ENCODE data around the gene EPDR1.
"Not testable (repeated sequence)": the region's sequence is repeated elsewhere in the genome, so short reads cannot be mapped to it uniquely, and the experiment has no call there.

Gene EPDR1

DNA sequence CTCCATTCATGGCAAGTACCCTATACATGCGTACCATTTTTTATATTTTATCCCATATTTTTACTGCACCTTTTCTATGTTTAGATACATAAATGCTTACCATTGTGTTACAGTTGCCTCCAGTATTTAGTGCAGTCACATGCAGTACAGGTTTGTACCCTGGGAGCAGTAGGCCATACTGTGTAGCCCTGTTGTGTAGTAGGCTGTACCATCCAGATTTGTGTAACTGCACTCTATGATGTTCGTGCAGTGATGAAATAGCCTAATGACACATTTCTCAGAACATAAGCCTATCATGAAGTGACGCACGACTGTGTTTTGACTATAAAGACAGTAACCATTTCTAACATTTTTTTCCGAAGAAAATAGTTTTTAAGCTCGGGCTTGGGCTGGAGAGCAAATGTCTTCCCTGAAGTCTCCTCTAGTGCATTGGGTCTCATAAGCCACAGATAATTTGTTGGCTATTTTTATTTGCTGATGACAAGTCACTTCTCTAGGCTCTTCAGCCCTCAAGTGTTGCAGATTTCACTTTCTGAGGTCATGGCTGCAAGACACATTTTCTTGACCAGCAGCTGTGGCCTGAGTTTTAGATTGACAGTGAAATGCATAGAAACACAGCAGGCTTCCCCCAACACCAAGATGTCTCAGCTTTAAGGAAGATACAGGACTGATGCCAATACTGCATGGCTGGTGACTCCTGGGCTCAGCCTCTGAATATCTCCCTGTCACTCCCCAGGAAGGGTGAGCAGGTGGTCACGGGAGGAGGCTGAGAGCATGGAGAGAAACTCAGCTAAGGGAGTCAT is 26.9 kb downstream of the EPDR1 start:
- no peaks in the 10 kb centered on the region for H3K36me3 ChIP-seq
- TF ChIP-seq, protein P1, sequence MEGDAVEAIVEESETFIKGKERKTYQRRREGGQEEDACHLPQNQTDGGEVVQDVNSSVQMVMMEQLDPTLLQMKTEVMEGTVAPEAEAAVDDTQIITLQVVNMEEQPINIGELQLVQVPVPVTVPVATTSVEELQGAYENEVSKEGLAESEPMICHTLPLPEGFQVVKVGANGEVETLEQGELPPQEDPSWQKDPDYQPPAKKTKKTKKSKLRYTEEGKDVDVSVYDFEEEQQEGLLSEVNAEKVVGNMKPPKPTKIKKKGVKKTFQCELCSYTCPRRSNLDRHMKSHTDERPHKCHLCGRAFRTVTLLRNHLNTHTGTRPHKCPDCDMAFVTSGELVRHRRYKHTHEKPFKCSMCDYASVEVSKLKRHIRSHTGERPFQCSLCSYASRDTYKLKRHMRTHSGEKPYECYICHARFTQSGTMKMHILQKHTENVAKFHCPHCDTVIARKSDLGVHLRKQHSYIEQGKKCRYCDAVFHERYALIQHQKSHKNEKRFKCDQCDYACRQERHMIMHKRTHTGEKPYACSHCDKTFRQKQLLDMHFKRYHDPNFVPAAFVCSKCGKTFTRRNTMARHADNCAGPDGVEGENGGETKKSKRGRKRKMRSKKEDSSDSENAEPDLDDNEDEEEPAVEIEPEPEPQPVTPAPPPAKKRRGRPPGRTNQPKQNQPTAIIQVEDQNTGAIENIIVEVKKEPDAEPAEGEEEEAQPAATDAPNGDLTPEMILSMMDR (IDR thresholded peaks at IDR 0.05; ENCODE audit: low read depth, low read length), result no peak
- no peaks in the 10 kb centered on the region for H3K9me3 ChIP-seq
- H3K4me3 ChIP-seq (ENCODE audit: low read depth, low read length), result no peak overlapping the region
- H3K4me1 ChIP-seq, result no peaks in the 10 kb centered on the region
- no peak for DNase-seq
- H3K27me3 ChIP-seq, result no peaks in the 10 kb centered on the region

DNA sequence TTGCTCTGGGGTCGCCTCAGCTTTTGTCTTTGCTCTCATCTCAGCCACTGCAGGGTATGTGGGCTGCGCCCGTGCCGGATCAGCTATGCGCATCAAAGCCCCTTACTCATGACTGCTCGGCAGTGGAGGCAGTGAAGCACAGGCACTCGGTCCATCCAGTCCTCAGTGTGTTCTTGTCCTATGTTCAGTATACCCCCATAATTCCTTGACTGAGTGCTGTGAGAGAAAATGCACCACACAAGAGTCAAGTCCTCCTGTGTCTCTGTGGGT is 27.4 kb downstream of the EPDR1 start:
- no peaks in the 10 kb centered on the region for H3K36me3 ChIP-seq
- no peaks in the 10 kb centered on the region for H3K27me3 ChIP-seq
- no peaks in the 10 kb centered on the region for H3K9me3 ChIP-seq
- no peak overlapping the region for H3K4me3 ChIP-seq (ENCODE audit: low read depth, low read length)
- TF ChIP-seq, protein P1 (IDR thresholded peaks at IDR 0.05; ENCODE audit: low read depth, low read length), result no peak
- H3K4me1 ChIP-seq, result no peaks in the 10 kb centered on the region
- no peak for DNase-seq

DNA sequence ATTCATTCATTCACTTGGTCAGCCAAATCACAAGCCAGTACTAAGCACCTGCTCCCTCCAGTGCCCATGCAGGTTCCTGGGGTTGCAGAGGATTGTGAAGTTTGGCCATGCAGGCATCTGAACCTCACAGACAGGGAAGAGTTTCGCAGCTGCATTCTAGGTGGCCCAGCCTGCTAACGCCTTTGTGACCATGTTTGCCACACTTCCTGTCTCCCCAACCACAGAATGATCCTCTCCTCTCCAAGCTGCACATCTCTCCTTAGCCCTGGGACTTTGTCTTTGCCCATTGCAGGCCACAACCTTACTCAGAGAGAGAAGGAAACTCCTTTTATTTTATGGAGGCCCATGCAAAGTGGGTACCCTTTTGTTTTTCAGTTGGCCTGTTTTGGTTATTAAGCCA is 31.8 kb downstream of the EPDR1 start:
- Histone ChIP-seq H3K36me3 (no peaks in the 10 kb centered on the region), H3K27me3 (no peaks in the 10 kb centered on the region), H3K4me1 (no peaks in the 10 kb centered on the region), H3K4me3 (ENCODE audit: low read depth, low read length) (no peak overlapping the region), H3K9me3 (no peaks in the 10 kb centered on the region)
- no peak for DNase-seq
- TF ChIP-seq, protein P1 (IDR thresholded peaks at IDR 0.05; ENCODE audit: low read depth, low read length), result no peak

DNA sequence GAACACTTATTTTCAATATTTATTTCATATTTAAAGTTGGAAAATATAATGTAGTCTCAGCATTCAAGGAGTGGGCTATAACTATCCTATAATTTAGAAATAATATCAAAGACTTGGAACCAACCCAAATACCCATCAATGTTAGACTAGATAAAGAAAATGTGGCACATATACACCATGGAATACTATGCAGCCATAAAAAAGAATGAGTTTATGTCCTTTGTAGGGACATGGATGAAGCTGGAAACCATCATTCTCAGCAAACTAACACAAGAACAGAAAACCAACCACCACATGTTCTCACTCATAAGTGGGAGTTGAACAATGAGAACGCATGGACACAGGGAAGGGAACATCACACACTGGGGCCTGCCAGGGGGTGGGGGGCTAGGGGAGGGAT is 33.8 kb downstream of the EPDR1 start:
- not testable (repeated sequence) for H3K9me3 ChIP-seq; H3K4me3 ChIP-seq (ENCODE audit: low read depth, low read length); H3K4me1 ChIP-seq; DNase-seq; H3K36me3 ChIP-seq; H3K27me3 ChIP-seq

DNA sequence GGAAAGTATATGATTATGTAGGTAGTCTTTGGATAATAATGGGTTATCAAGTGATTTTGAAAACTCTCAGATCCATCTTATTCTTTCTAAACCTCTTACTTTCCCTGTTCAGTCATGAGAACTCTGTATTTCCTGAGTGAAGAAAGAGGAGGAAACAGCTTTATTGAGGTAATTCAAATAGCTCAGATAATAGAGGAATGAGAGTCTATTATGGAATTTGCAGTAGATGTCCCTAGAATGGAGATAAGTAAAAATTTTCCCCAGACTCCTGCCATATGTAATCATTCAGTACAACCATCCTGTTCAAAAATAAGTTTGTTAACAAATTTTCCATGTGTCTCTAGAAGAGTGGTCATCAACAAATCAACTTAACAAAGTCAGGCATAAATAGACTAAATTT is 36.4 kb downstream of the EPDR1 start:
- no peaks in the 10 kb centered on the region for H3K4me1 ChIP-seq
- no peaks in the 10 kb centered on the region for H3K36me3 ChIP-seq
- DNase-seq, result no peak
- H3K9me3 ChIP-seq, result no peaks in the 10 kb centered on the region
- TF ChIP-seq, protein P1 (IDR thresholded peaks at IDR 0.05; ENCODE audit: low read depth, low read length), result no peak
- H3K27me3 ChIP-seq, result no peaks in the 10 kb centered on the region
- H3K4me3 ChIP-seq (ENCODE audit: low read depth, low read length), result no peak overlapping the region

DNA sequence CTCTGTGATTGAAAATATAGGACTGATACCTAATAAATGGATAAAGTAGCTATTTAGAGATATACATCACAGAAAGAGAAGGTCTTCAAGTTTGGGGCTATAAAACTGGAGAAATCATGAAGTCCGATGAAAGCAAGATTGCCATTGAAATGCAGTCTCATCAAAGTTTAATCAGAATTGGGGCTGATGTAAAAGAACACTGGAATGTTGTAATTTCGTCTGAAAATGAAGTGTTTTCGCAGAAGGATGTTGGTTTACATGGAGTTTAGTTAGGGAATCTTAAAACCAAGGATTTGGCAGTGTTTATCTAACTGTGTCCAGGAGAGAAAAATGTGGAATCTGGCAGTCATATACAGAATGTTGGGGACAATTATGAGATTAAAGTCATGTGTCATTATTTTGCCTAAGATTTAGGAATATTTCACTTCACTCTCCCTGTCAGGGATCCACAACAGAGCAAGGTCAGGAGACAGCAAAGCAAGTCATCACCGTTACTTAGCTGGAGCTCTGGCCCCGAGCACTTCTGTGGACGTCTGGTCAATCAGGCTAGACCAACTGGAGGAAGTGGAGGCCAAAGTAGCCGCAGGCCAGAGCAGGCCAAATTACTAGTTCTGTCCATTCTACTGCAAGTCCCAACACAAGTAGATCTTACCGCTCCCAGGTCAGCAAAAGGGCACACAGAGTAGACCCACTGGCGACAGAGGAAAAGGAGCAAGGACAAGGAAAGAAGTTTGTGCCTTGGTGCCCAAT is 37.0 kb downstream of the EPDR1 start:
- Histone ChIP-seq H3K27me3 (no peaks in the 10 kb centered on the region), H3K36me3 (no peaks in the 10 kb centered on the region), H3K4me1 (no peaks in the 10 kb centered on the region), H3K4me3 (ENCODE audit: low read depth, low read length) (no peak overlapping the region), H3K9me3 (no peaks in the 10 kb centered on the region)
- no peak for DNase-seq
- TF ChIP-seq, protein P1 (IDR thresholded peaks at IDR 0.05; ENCODE audit: low read depth, low read length), result no peak

Data from BE2C (cell line).